Testis (tissue), 2 donors: ENCODE results near the gene P3H2.

Source experiments
- POLR2A ChIP-seq: fragments of 450-650 bp; IDR thresholded peaks from one replicate; pipeline ENCODE4 v1.6.1; 2017; ENCODE audit warnings: antibody characterized with exemption, mild to moderate bottlenecking, moderate library complexity
- TF ChIP-seq, protein P1 (sequence below), 3 experiments: fragments of 450-650 bp in 2 of 3; fragments of 200-600 bp in 1 of 3; sonication (generic) in 1 of 3; IDR thresholded peaks; one replicate each; pipeline ENCODE4 v1.5.1; 2016 to 2019; ENCODE audit warnings: antibody characterized with exemption in 3 of 3, mild to moderate bottlenecking in 2 of 3, moderate library complexity in 1 of 3

DNA sequence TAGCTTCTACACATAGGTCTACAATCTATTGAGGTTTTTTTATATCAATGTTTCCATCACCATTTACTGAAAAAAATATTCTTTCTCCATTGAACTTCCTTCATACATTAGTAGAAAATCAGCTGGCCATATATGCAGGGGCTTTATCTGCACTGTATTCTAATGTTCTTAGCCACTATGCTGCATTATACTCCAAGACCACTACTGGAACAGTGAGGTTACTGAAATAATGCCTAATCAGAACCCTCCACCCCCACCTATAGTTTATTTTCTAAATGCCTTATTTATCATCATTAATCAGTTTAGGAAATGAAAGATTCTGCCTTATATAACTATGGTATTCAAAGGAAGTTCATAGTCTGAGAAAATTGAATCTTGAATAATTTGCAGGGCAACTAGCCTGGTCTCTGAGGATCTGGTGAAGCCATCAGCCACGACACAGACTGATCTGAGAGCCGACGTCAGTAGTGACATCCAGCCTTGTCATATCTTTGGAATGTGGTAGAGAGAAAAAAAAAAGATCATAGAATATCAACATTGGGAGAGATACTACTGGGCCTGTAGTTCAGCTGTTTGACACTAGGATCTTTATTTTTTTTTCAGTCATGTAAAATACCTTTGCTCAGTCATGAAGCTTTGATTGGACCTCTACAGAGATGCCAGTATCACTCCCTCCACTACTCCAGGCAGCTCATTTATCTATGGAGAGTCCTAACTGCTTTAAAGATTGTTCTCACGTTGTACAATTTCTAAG lies 66.6 kb downstream of the P3H2 start:
- TF ChIP-seq, protein P1, sequence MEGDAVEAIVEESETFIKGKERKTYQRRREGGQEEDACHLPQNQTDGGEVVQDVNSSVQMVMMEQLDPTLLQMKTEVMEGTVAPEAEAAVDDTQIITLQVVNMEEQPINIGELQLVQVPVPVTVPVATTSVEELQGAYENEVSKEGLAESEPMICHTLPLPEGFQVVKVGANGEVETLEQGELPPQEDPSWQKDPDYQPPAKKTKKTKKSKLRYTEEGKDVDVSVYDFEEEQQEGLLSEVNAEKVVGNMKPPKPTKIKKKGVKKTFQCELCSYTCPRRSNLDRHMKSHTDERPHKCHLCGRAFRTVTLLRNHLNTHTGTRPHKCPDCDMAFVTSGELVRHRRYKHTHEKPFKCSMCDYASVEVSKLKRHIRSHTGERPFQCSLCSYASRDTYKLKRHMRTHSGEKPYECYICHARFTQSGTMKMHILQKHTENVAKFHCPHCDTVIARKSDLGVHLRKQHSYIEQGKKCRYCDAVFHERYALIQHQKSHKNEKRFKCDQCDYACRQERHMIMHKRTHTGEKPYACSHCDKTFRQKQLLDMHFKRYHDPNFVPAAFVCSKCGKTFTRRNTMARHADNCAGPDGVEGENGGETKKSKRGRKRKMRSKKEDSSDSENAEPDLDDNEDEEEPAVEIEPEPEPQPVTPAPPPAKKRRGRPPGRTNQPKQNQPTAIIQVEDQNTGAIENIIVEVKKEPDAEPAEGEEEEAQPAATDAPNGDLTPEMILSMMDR (IDR thresholded peaks at IDR 0.05), result no peak
- no peak for TF ChIP-seq POLR2A
